ENCODE results near the gene PAIP2. TPM values are rescaled to one million over a fixed set of nuclear protein-coding genes. Genes with fewer than 3 reads are reported as not detected.

PAIP2 gene
- total RNA-seq, 1 experiment from 2014 or later = 108 TPM

GRCh38 chr5:139376364-139376763 lies 34.7 kb downstream of the PAIP2 start:
- Histone ChIP-seq H4K20me1 (ENCODE audit: insufficient read depth) (no peaks in the 10 kb centered on the region), H3K27ac (ENCODE audit: low read depth, low read length) (no peak overlapping the region), H3K27me3 (ENCODE audit: insufficient read depth, low read length) (no peaks in the 10 kb centered on the region), H3K9me2 (ENCODE audit: insufficient read depth) (no peaks in the 10 kb centered on the region), H3K9me3 (ENCODE audit: control insufficient read depth in 1 of 2, insufficient read depth in 1 of 2, low read depth in 1 of 2, low read length in 2 of 2) (no peaks in the 10 kb centered on the region), H3K4me1 (ENCODE audit: control insufficient read depth in 1 of 2, insufficient read depth in 2 of 2, low read length in 2 of 2) (peaks cover 28 to 29% of the 10 kb centered on the region in 2 experiments), H3K79me2 (ENCODE audit: insufficient read depth, low read length) (no peaks in the 10 kb centered on the region), H3K9ac (ENCODE audit: low read length) (no peak overlapping the region), H3K4me3 (replicated peaks in 1 of 2; ENCODE audit: low read depth in 1 of 2, low read length in 2 of 2) (no peak overlapping the region), H3K36me3 (ENCODE audit: control insufficient read depth in 1 of 2, insufficient read depth in 2 of 2, low read length in 2 of 2) (peaks cover 2 to 9% of the 10 kb centered on the region in 2 experiments; a peak in 2 of 4 replicates), H2AFZ (ENCODE audit: low read depth, low read length, poor library complexity, severe bottlenecking) (no peak overlapping the region), H3K4me2 (ENCODE audit: low read length) (no peak overlapping the region)
- CTCF ChIA-PET = no interaction called here
- RAD21 ChIA-PET (ENCODE audit: low non-redundant PET in 1 of 2, low total read pairs in 2 of 2, uncharacterized antibody in 2 of 2, unreplicated experiment in 2 of 2) = interaction anchor here in 1 of 2 experiments (0.6 kb wide), 1 partner anchor 144 kb away, joined by 3 read pairs; no protein-coding TSS in a partner anchor
- DNase-seq (ENCODE audit: low read depth, low spot score) = no peak
- TF ChIP-seq FOSL1 (IDR thresholded peaks at IDR 0.05; ENCODE audit: low read depth) = no peak
- no peak for TF ChIP-seq SRF (IDR thresholded peaks at IDR 0.05; ENCODE audit: low read depth)
- no peak for TF ChIP-seq EZH2 (IDR thresholded peaks at IDR 0.05)
- TF ChIP-seq POLR2A (IDR thresholded peaks at IDR 0.05; ENCODE audit: borderline replicate concordance, extremely low read depth, insufficient read depth, insufficient read length) = no peak
- TF ChIP-seq REST (IDR thresholded peaks at IDR 0.05; ENCODE audit: low read depth) = no peak
- TF ChIP-seq CTCF (IDR thresholded peaks at IDR 0.05 in 2 of 3, conservative IDR thresholded peaks at IDR 0.05 in 1 of 3; ENCODE audit: borderline replicate concordance in 1 of 3, insufficient read depth in 1 of 3, low read depth in 2 of 3, low read length in 2 of 3) = no peak
- TF ChIP-seq RAD21 (IDR thresholded peaks at IDR 0.05; ENCODE audit: low read depth) = no peak
- TF ChIP-seq ZFX (IDR thresholded peaks at IDR 0.05) = no peak
- no peak for TF ChIP-seq CEBPB (IDR thresholded peaks at IDR 0.05; ENCODE audit: low read depth)
- TF ChIP-seq EZH2phosphoT487 (IDR thresholded peaks at IDR 0.05; ENCODE audit: borderline replicate concordance) = no peak
- TF ChIP-seq ZBTB33 (IDR thresholded peaks at IDR 0.05; ENCODE audit: extremely low read depth, insufficient replicate concordance, low read length) = no peak
- no peak for TF ChIP-seq TCF7L2 (IDR thresholded peaks at IDR 0.05; ENCODE audit: borderline replicate concordance, extremely low read depth, insufficient read depth, insufficient read length)
- TF ChIP-seq ELF1 (IDR thresholded peaks at IDR 0.05; ENCODE audit: borderline replicate concordance, low read depth) = no peak
- TF ChIP-seq SIN3A (IDR thresholded peaks at IDR 0.05; ENCODE audit: low read depth) = no peak
- TF ChIP-seq YY1 (IDR thresholded peaks at IDR 0.05; ENCODE audit: extremely low read depth, insufficient replicate concordance, low read depth, low read length) = no peak
- no peak for TF ChIP-seq POLR2AphosphoS5 (IDR thresholded peaks at IDR 0.05; ENCODE audit: low read depth, low read length)
- ATAC-seq = no peak
- POLR2A ChIA-PET = no interaction called here
- intact Hi-C loops (cut with micrococcal nuclease) = loop anchor here (10.0 kb wide), 1 partner anchor 182 kb away; the partner anchor contains the start of gene SIL1
- BruUV-seq (replicated peaks) = no TSS peak

Data from HCT116 (cell line).